HG02884 (cell line): ENCODE results near the gene PTPRM.

Experiments
- ATAC-seq: cut with Tn5 transposase; IDR thresholded peaks from one replicate; pipeline ENCODE4 v1.9.1; 2021; ENCODE audit warnings: mild to moderate bottlenecking, moderate library complexity; ENCODE audit not compliant: unreplicated experiment

Gene PTPRM

DNA sequence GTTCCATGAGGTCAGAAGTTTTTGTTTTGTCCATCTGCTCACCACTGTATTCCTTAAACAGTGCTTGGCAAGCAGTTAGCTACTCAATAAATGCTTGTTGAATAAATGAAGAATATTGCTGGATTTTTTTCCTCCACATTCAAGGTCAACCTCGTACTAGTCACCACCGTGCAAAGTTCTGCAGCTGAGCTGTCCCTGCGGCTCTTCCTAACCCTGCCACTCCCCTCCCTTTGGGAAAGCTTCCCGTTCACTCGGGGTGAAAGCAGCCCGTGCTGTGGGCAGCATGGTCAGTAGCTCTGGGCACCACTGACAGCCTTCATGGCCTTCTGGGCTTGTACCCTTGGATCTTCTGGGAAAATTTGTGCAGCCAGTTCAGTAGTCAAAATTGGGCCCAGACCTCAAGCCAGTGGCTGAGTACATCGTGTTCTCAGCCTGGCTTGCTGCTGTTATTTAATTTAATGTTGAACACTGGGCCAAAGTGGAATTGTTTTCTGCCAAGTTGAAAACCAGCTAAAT lies 572.8 kb downstream of the PTPRM start:
- no peak for ATAC-seq

DNA sequence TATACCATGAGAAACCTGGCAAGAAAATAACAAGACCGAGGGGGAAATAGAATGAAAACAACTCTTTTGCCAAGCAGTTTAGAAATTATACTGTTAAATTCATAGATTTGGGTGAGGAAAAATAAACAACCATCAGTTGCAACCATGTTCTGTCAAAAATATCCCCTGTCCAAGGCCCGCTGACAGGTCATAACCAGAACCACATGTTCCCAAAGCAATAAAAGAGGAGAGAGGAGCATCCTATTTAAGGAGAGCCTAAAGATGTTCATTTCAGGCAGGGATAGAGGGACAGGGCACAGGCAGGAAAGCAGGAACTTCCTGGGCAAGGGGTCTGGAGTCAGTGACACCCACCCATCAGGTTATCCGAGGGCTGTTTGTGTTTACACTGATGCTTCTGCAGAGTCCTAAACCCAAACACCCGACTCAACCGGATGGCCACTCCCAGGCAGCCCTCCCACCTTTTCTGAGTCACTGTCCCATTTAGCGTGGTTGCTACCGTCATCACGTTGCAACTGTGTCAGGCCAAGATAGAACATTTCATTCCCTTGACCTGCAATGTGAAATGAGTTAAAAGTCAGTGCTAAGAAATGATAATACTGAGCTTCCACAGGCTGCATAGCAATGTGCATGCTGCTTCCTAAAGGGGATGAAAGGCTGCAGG lies 573.9 kb downstream of the PTPRM start:
- ATAC-seq: no peak

DNA sequence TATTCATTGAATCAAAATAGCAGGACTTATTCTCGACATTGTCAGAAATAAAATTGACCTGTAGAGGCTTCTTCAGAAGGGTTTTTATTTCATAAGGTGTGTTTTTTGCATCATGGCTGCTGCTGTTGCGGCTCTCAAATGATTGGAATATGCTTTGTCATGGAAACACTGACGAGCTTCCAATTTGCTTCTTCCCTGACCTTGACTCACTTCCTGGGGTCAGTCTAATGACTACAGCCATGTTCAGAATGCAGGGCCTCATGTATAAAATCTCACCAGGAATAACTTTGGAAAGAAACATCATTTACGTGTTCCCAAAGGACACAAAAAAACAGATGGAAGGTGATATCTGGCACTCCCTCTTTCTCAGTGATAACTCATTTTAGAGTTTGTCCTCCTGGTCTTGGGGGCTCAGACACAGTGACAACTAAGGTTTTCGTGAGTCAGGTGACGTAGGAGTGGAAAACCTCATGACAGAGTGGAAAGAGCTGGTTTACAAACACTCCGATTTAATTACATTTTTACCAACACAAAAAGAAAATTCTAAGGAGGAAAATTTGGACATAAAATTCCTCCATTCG lies 575.1 kb downstream of the PTPRM start:
- no peak for ATAC-seq

- no peak for ATAC-seq
Measured at GRCh38 chr18:8142932-8143331, 575.8 kb downstream of the PTPRM start.

DNA sequence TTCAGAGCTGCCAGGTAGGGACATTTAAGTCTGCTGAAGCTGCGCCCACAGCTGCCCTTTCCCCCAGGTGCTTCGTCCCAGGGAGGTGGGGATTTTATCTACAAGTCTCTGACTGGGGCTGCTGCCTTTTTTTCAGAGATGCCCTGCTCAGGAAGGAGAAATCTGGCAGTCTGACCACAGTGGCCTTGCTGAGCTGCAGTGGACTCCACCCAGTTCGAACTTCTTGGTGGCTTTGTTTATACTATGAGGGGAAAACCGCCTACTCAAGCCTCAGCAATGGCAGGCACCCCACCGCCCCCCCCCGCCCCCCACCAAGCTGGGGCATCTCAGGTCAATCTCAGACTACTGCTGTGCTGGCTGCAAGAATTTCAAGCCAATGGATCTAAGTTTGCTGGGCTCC lies 584.1 kb downstream of the PTPRM start:
- no peak for ATAC-seq

DNA sequence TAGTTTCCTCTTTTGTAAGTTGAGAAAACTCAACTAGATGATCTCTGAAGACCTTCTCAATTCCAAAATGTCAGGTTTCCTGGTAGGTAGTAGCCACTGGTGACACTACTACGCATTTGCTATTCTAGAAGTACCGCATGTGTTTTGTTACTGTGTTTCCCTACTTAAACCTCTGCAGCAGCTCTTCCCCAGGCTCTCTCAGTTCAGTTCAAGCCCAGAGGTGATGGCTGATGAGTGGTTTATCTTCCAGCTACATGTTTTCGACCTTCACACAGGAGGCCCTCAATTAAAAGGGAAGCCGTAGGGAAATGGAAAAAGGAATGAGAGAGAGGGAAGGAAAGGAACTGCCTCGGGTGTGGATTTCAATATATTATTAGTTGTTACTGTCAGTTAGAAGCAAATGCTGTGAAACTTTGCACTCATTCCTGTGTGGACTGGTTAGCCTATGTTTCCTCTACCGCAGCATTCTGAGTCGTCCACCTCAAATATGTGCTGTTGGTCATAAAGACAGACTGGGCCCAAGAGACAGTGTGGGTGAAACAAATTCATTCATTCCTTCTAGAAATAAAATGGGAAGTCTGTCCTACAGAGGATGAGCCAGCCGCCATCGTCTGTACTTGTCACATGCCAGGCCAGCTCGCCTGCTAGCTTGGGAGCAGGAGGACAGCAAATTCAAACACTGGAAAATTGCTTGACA lies 586.9 kb downstream of the PTPRM start:
- no peak for ATAC-seq

DNA sequence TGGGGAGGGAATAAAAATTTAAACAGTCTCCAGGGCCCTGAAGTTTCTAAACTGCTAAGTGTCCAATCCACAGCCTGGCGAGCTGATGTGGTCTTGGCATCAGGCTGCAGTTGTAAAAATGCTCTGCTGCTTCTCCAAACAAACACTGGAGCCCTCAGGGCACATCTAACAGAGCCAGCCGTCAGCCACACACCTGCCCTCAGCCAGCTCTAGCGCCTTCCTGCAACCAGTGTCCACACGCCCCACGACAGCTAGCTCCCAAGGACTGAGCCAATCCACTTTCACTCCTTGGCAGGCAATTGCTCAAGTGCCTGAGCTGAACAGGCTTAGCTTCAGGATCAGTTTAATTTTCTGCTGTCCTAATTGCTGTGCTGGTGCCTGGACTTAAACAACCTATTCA lies 595.7 kb downstream of the PTPRM start:
- ATAC-seq: no peak

- ATAC-seq: no peak
Measured at GRCh38 chr18:8163286-8163959, 596.3 kb downstream of the PTPRM start.

GRCh38 chr18:8165095-8165494 lies 598.0 kb downstream of the PTPRM start:
- no peak for ATAC-seq

GRCh38 chr18:8167026-8167425 lies 599.9 kb downstream of the PTPRM start:
- no peak for ATAC-seq

DNA sequence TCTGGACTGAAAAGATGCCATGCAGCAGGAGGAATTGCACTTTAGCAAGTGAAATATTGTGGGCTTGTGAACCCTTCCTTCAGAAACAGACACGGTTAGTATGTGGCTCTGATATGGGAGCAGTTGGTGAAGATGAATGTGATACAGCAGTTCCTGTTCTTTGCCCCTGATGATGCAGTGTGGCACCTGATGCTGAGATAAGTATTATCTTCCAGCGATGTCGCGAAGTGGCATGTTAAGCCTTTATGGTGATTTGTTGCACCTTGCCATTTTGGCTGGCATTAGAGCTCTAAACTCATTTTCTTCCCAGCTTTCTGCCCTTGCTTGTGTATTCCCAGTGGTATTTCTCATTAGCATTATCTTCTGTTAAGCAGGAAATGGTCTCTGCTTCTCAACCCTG lies 600.6 kb downstream of the PTPRM start:
- no peak for ATAC-seq

DNA sequence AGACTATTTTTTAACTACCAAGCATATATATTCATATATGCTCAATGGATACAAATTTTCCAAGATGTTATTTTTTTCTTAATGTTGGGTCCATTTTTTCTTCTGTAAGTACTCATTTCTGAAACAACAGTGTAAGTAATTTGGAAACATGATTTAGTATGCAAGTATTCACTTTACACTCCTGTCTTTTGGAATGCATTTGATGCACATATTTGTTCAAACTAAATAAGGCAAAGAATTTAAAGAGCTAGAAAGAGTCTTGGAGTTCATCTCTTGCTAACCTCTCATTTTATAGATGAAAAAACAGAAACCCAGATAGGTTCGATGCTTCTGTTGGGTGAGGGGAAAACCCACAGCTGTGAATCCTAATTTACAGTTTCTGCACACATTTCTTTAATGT lies 602.6 kb downstream of the PTPRM start:
- no peak for ATAC-seq

DNA sequence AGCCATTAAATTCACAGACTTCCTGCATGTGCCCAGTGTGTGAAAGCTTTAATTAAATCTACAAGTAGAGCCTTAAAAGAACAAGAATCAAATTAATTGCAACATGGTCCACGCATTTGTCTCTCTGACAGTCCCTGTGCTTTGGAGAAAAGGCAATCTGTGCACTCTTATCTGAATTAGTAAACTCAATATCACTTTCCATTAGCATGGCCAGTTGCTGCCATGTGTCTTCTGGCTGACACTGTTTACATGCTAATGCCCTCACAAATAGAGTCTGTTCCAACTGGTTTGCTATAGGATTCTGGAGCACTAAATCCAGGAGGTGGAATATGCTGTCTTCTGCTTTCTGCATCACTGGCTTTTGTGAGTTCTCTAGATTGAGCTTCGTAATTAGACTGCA lies 607.7 kb downstream of the PTPRM start:
- ATAC-seq: no peak

DNA sequence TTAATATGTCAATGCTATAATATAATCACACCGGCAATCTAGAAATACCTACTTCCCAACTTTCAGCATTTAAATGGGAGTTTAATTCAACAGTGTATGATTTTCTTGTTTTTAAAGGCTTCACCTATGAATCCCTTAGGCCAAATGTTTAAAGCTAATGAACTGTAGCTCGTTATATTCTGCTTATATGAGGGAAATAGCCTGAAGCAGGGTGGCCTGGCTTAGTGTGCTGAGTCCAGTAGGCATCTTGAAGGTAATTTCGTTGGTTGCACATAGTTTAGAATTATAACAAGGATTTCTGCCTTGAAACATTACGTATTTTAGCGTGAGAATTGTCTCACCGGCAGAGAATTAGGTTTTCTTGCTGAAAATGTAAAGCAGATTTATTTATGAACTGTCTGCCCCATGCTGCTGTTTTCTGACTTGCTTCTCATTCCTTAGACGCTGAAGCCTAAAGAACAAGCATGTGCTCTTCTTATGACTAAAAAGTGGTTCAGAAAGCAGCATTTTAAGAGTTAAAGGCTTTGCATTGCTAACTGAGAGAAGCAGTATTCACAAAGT lies 608.5 kb downstream of the PTPRM start:
- no peak for ATAC-seq

DNA sequence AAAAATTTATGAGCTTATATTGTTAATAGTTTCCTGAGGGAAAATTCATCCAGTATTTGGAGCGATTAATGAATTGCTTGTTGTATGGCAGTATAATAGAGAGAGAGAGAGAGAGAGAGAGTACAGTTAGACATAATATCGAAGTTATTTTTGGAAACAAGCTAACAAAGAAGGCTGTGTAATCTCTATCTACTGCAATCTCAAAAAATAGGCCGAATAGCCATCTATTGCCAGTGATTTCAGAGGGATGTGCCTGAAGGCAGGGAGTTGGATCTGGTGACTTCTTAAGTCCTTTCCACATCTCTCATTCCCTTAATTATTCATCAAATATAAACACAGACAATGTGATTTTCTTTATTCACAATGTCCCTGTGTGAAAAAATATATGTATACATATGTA lies 609.0 kb downstream of the PTPRM start:
- ATAC-seq: no peak

DNA sequence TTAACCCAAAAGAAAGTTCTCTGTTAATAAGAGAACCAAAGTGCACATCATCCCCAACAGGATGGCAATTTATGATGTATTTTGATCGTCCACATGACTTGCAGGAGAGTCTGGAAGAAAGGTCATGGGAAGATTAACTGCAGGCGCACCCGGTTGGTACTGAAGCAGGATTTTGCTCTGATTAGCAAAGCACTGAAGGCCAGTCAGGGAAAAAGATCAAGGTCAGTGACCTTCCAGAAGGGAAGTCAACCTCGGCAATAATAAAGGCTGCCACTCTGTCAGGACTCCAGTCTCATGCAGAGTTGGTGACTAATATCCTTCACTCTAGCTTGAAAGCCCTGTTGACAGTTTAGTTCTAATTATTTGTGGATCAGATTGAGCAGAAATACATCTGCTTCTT lies 609.4 kb downstream of the PTPRM start:
- ATAC-seq: no peak

GRCh38 chr18:8177330-8178016 lies 610.4 kb downstream of the PTPRM start:
- ATAC-seq: no peak

GRCh38 chr18:8186413-8186812 lies 619.3 kb downstream of the PTPRM start:
- no peak for ATAC-seq

GRCh38 chr18:8188184-8188583 lies 621.1 kb downstream of the PTPRM start:
- no peak for ATAC-seq

DNA sequence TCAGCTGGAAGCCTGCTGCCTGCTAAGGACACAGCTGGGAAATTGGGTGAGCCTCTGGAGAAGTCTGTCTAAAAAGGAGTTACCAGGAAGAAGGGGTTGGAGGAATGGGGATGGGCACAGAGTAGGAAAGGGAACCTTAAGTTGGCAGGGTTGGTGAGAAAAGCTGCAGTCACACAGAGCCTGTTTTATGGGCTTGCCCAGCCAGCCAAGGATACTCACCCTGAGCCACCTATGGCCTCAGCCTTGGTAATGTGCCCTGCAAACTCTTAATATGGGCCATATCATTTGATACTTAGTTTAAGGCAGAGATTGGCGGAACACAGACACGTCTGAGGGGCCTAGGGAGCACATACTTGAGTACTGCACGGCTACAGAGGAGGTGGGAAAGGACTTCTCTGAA lies 623.9 kb downstream of the PTPRM start:
- no peak for ATAC-seq

GRCh38 chr18:8194431-8194830 lies 627.3 kb downstream of the PTPRM start:
- no peak for ATAC-seq
